ENCODE results near the gene GABRP.

The GABRP gene

GRCh38 chr5:170755679-170756456 lies 27.7 kb upstream of the GABRP start:
- peak; percentile 13 for DNase-seq (ENCODE audit: low read depth)
- no peak overlapping the region for H3K4me3 ChIP-seq (ENCODE audit: low read depth, low read length)
- TF ChIP-seq CTCF (conservative IDR thresholded peaks at IDR 0.05; ENCODE audit: low read depth, low read length) = no peak

DNA sequence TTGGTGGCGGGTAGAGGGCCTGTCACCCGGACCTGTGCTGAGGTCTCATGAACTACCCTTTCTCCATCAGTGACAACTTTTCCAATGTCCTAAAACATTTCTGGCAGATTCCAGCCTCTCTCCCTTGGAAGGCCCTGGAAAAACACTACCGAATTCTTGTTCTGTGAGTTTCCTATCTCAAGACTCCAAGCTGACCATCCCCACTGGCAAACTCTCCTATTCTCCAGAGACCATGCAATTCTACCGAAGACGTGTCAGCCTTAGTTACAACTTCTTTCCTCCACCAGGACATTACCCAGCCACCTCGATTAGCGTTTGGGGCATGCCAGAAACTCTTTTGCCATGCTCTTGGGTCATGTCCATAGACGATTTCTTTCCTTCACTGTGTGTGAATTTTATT lies 26.8 kb upstream of the GABRP start:
- DNase-seq (ENCODE audit: low read depth) = no peak
- no peak overlapping the region for H3K4me3 ChIP-seq (ENCODE audit: low read depth, low read length)
- TF ChIP-seq CTCF (conservative IDR thresholded peaks at IDR 0.05; ENCODE audit: low read depth, low read length) = no peak

GRCh38 chr5:170757182-170757601 lies 26.3 kb upstream of the GABRP start:
- TF ChIP-seq CTCF (conservative IDR thresholded peaks at IDR 0.05; ENCODE audit: low read depth, low read length) = no peak
- peak; percentile 85 for DNase-seq (ENCODE audit: low read depth)
- H3K4me3 ChIP-seq (ENCODE audit: low read depth, low read length) = no peak overlapping the region

DNA sequence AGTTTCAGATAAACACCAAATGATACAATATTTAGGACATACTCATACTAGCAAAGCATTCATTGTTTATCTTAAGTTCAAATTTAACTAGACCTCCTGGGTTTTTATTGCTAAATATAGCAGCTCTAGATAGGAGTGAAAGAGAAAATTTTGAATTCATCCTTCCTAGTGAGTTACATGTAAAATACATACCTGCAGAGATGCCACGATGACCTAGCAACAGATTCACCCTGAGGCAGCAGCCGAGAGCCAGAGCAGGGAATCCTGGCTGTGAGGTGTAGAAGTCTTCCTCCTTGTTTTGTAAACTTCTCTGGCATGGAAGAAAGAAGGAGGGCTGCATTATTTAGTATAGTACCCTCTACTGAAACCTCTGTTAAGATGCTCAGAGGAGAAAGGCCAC lies 25.9 kb upstream of the GABRP start:
- no peak overlapping the region for H3K4me3 ChIP-seq (ENCODE audit: low read depth, low read length)
- no peak for TF ChIP-seq CTCF (conservative IDR thresholded peaks at IDR 0.05; ENCODE audit: low read depth, low read length)
- no peak for DNase-seq (ENCODE audit: low read depth)

- no peak overlapping the region for H3K4me3 ChIP-seq (ENCODE audit: low read depth, low read length)
- no peak for TF ChIP-seq CTCF (conservative IDR thresholded peaks at IDR 0.05; ENCODE audit: low read depth, low read length)
- DNase-seq (ENCODE audit: low read depth) = no peak
Observed at GRCh38 chr5:170758481-170758880, 25.0 kb upstream of the GABRP start.

- TF ChIP-seq CTCF (conservative IDR thresholded peaks at IDR 0.05; ENCODE audit: low read depth, low read length) = no peak
- no peak for DNase-seq (ENCODE audit: low read depth)
- H3K4me3 ChIP-seq (ENCODE audit: low read depth, low read length) = no peak overlapping the region
Observed at GRCh38 chr5:170760113-170760512, 23.4 kb upstream of the GABRP start.

Data from choroid plexus epithelial cell (primary cell).